GM12865 (cell line): ENCODE measurements around the gene CAPN15.

Source experiments
- DNase-seq: peaks from one replicate; pipeline ENCODE4 v3.0.0; 2010; ENCODE audit warnings: low read depth
- H3K4me3 ChIP-seq: 2 replicates; pipeline ENCODE4 v1.5.1; 2011; ENCODE audit warnings: mild to moderate bottlenecking, low read depth, low read length, control low read depth
- CTCF ChIP-seq: IDR thresholded peaks from 2 replicates; pipeline ENCODE4 v1.5.1; 2011; ENCODE audit warnings: low read length, control low read depth, low read depth, inconsistent platforms; ENCODE audit not compliant: insufficient read depth; ENCODE audit errors: missing control alignments

Gene CAPN15

DNA sequence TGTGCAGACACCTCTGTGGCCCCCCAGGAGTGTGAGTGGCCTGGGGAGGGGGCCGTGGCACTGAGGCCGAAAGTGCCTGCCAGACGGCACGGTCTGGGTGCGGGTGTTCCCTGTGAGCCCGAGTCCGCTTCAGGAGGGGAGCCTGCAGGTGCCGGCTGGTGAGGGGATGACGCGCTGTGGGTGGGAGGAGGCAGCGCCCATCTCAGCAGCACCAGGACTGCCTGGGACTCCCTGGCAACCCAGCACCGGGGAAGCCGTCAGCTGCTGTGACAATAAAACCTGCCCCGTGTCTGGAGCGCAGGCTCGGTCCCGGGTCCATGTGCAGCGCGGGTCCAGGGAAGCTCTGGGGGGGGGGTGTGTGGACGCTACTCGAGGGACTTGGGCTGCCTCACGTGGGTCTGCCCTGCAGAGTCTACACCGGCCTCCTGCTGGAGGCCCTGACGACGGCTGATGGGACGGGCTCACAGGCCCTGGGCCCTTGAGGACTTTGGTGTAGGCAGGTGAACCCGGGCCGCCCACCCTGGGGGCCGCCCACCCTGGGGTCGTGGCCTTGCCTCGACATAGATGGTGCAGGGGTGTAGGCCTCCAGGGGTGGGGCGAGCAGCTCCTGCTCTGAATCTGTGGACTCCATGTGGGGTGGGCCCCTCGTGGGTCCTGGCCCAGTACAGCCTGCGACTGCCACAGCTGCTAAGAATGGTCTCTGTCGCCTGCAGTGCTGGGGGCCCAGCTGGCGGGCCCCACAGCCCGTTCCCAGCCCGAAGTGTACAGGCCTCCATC lies 56.5 kb downstream of the CAPN15 start:
- DNase-seq: no peak
- TF ChIP-seq CTCF: no peak
- no peak overlapping the region for H3K4me3 ChIP-seq

DNA sequence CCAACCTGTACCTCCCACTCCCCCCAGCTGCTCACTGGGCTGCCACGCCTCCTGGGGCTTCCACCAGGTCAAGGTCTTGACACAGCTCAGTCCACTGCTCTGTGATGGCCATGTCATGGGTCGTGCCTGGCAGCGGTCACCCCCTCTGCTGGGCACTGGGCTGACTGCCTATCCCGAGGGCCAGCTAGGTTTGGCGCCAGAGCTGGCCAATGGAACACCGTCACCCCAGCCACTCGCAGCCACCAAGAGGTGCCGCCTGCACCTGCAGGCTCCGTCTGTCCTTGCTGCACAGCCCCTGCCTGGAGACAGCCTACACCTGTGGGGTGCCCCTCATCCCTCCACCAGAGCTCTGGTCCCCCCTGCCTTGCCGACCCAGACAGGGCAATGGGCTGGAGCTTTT lies 57.8 kb downstream of the CAPN15 start:
- DNase-seq: no peak
- H3K4me3 ChIP-seq: no peak overlapping the region
- TF ChIP-seq CTCF: no peak

GRCh38 chr16:586047-586644 lies 58.6 kb downstream of the CAPN15 start:
- H3K4me3 ChIP-seq: no peak overlapping the region
- no peak for TF ChIP-seq CTCF
- no peak for DNase-seq

DNA sequence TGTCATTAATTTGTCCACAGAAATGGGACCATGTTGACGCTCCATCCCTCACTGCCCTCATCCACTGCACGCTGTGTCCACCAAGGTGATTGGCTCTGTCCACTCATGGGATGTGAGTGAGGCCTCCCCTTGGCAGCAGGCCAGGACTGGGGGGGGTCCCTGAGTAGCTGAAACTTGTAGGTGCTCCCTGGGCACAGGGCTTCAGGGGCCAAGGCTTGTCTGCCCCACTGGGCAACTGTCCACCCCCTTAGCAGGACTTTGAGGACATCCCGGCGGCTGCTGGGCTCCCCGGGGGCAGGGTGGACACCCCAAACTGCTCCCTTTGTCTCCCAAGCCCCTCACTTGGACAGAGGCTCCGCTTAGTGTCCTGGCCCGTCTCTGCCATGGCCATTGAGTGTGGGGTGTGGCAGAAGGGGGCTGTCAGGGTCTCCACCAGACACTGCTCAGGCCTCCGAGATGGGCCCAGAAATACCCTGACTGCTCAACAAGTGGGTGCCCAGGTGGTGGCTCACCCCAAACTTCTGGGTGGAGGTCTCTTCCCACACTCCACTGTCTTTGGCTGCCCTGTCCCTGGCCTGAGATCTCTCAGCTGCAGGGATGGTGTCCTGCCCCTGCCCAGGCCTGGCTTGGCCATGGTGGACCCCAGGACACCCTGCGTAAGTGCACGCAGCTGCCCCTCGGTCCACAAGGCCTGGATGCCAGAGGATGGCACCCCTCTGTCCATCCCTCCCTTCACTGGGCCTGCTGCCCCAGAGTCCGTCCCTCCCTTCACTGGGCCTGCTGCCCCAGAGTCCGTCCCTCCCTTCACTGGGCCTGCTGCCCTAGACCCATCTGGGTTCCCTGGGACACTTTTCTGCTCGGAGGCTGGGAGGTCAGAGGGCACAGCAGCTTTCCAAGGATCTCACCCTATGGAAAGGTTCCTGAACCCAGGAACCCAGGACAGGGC lies 59.4 kb downstream of the CAPN15 start:
- no peak for DNase-seq
- H3K4me3 ChIP-seq: peak overlapping the region; percentile 75
- TF ChIP-seq CTCF: no peak

GRCh38 chr16:588639-588888 lies 61.1 kb downstream of the CAPN15 start:
- peak; percentile 82 for DNase-seq
- peak overlapping the region; percentile 75 for H3K4me3 ChIP-seq
- no peak for TF ChIP-seq CTCF

DNA sequence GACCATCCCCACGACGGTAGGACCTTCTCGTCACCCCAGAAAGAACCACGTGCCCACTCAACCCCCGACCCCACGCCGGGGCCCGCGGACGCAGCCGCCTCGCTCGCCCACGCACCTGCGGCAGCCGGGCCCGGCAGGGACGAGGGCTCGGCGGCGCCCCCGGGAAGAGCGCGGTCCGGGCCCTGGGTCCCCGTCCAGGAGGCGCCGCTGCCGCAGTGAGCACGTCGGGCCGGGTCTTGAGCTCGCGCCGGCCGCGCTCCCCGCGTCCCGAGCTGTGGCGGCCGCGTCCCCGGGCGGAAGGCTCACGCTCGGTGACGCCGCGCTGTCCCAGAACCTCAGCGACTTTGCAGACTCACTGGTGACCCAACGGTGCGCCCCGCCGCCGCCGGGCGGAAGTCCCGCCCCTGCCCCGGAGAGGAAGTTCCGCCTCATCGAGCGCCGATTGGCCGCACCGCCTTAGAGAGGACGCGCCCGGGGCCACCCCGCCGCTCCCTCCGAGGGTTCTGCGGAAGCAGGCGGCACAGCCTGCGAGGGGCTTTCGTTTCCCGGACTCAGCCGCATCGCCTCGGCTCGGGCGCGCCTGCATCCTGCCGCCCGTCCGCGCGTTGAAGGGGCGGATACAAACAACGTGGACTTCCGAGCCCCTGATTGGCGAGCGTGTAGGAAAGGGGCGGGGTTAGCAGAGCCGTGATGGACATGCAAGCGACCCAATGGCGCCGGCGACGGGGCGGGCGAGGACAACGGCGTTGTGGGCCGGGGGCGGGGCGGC lies 61.6 kb downstream of the CAPN15 start:
- TF ChIP-seq CTCF: no peak
- DNase-seq: peak; percentile 98

More for the DNA sequence above, 61.6 kb downstream of the CAPN15 start:
- peak overlapping the region; percentile 75 for H3K4me3 ChIP-seq
